ENCODE measurements around the gene HINFP. TPM values are rescaled to one million over a fixed set of nuclear protein-coding genes. Genes with fewer than 3 reads are reported as not detected.
A peak's percentile ranks its signal among the peaks of the same experiment; 100 is the strongest.

HINFP gene
- total RNA-seq, 1 donor from 2014 or later, result 21.9 TPM

- peaks cover 17% of the 10 kb centered on the region for H3K36me3 Mint-ChIP-seq (ENCODE audit: low read depth)
- TF ChIP-seq CTCF (IDR thresholded peaks at IDR 0.05), result no peak
- no peaks in the 10 kb centered on the region for H3K9me3 Mint-ChIP-seq (ENCODE audit: low read depth)
- H3K4me3 Mint-ChIP-seq (ENCODE audit: unreplicated experiment), result peak overlapping the region; percentile 87
- H3K27ac Mint-ChIP-seq (ENCODE audit: unreplicated experiment), result peak overlapping the region; percentile 91
- DNase-seq (ENCODE audit: low spot score), result no peak
- H3K4me1 Mint-ChIP-seq (ENCODE audit: low read depth), result peaks cover 32% of the 10 kb centered on the region
- H3K27me3 Mint-ChIP-seq (ENCODE audit: low read depth), result no peaks in the 10 kb centered on the region
Measured at GRCh38 chr11:119093942-119094815, 27.2 kb upstream of the HINFP start.

DNA sequence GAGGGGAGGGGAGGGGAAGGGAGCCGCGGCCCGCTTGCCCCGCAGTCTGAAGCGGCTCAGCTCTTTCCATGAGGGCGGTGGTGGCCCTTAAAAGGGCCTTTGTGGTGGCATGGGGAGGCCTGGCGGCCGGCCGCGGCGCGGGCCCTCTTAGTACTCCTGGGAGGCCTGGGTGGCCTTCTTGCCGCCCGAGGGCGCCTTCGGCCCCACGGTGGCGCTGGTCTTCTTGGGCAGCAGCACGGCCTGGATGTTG is 26.6 kb upstream of the HINFP start:
- peak overlapping the region; percentile 91 for H3K27ac Mint-ChIP-seq (ENCODE audit: unreplicated experiment)
- TF ChIP-seq CTCF (IDR thresholded peaks at IDR 0.05), result peak; percentile 88
- peaks cover 17% of the 10 kb centered on the region for H3K36me3 Mint-ChIP-seq (ENCODE audit: low read depth)
- H3K4me1 Mint-ChIP-seq (ENCODE audit: low read depth), result peaks cover 33% of the 10 kb centered on the region
- no peaks in the 10 kb centered on the region for H3K27me3 Mint-ChIP-seq (ENCODE audit: low read depth)
- peak overlapping the region; percentile 87 for H3K4me3 Mint-ChIP-seq (ENCODE audit: unreplicated experiment)
- no peak for DNase-seq (ENCODE audit: low spot score)
- H3K9me3 Mint-ChIP-seq (ENCODE audit: low read depth), result no peaks in the 10 kb centered on the region

GRCh38 chr11:119095066-119095880 is 26.1 kb upstream of the HINFP start:
- Mint-ChIP-seq H3K27me3 (ENCODE audit: low read depth) (no peaks in the 10 kb centered on the region), H3K4me1 (ENCODE audit: low read depth) (peaks cover 38% of the 10 kb centered on the region), H3K36me3 (ENCODE audit: low read depth) (peaks cover 17% of the 10 kb centered on the region), H3K4me3 (ENCODE audit: unreplicated experiment) (peak overlapping the region; percentile 87), H3K9me3 (ENCODE audit: low read depth) (no peaks in the 10 kb centered on the region), H3K27ac (ENCODE audit: unreplicated experiment) (peak overlapping the region; percentile 91)
- peak; percentile 99 for DNase-seq (ENCODE audit: low spot score)
- TF ChIP-seq CTCF (IDR thresholded peaks at IDR 0.05), result peak; percentile 72

DNA sequence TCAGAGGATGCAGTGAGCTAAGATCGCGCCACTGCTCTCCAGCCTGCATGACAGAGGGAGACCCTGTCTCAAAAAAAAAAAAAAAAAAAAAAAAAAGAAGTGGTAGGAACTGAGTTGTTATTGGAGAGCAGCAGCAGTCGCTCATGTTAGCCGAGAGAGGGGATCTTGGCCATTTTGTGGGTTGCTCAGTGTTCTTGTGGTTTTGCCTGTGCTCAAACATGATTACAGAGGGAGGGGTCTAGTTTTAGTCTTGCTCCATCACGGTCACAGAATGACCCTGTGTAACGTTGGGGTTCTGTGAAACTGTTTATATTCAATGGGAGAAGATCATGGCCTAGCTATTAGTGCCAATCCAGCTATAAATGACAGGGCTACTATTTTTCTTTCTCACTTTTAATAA is 21.7 kb upstream of the HINFP start:
- no peak for TF ChIP-seq CTCF (IDR thresholded peaks at IDR 0.05)
- DNase-seq (ENCODE audit: low spot score), result no peak
- Mint-ChIP-seq H3K9me3 (ENCODE audit: low read depth) (no peaks in the 10 kb centered on the region), H3K27me3 (ENCODE audit: low read depth) (no peaks in the 10 kb centered on the region), H3K36me3 (ENCODE audit: low read depth) (peaks cover 13% of the 10 kb centered on the region), H3K27ac (ENCODE audit: unreplicated experiment) (no peak overlapping the region), H3K4me1 (ENCODE audit: low read depth) (peaks cover 37% of the 10 kb centered on the region), H3K4me3 (ENCODE audit: unreplicated experiment) (no peak overlapping the region)

DNA sequence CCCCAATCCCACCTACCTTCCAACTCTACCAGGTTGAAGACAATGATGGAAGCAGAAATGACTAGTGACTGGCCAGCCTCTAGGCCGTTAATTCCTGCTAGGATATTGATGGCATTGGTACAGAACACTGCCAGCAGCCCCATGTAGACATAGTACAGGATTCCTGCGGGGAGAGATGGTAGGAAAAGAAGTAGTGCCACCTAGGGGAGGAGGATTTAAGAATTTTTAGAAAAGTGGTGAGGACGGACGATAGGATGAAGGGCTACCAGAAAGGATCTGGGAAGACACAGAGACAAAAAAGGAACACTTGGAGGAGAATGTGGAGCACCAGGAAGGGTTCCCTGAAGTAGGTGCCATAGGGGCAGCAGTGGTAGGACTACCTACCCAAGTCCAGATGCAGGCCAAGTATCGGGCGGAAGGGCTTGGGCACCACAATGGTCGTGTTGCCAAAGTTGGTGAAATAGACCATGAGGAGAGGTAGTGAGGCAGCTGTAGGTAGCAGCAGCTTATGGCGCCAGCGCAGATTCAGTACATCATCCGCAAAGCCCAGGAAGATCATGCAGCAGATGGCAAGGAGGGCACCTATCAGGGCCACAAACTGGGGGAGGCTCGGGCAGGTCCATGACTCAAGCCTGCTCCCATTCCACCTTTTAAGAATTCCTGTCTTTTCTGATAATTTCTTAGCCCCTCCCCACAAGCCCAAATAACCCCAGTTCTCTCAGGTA is 21.0 kb upstream of the HINFP start:
- peaks cover 37% of the 10 kb centered on the region for H3K4me1 Mint-ChIP-seq (ENCODE audit: low read depth)
- no peak for DNase-seq (ENCODE audit: low spot score)
- peak; percentile 77 for TF ChIP-seq CTCF (IDR thresholded peaks at IDR 0.05)
- peak overlapping the region; percentile 100 for H3K27ac Mint-ChIP-seq (ENCODE audit: unreplicated experiment)
- peak overlapping the region; percentile 89 for H3K4me3 Mint-ChIP-seq (ENCODE audit: unreplicated experiment)
- H3K27me3 Mint-ChIP-seq (ENCODE audit: low read depth), result no peaks in the 10 kb centered on the region
- no peaks in the 10 kb centered on the region for H3K9me3 Mint-ChIP-seq (ENCODE audit: low read depth)
- peaks cover 13% of the 10 kb centered on the region for H3K36me3 Mint-ChIP-seq (ENCODE audit: low read depth)

Measured in chondrocyte (in vitro differentiated cells).